ENCODE data around the gene UBE2E3. TPM values are rescaled to one million over a fixed set of nuclear protein-coding genes. Genes with fewer than 3 reads are reported as not detected.

UBE2E3 gene
- total RNA-seq, 2 experiments from 2014 or later = 34.6 to 38.8 TPM

- POLR2A ChIA-PET = no interaction called here
- CTCF ChIA-PET = no interaction called here
Observed at GRCh38 chr2:180975585-180975984, 4.8 kb upstream of the UBE2E3 start.

- ChIA-PET POLR2A (interaction anchor here (2.6 kb wide), 1 partner anchor 58 kb away, joined by 10 read pairs; no protein-coding TSS in a partner anchor), CTCF (interaction anchor here (0.9 to 1.6 kb wide), 3 partner anchors 10 to 924 kb away, joined by 3 to 5 read pairs (median 3); no protein-coding TSS in a partner anchor)
Observed at GRCh38 chr2:180978903-180979748, 1.3 kb upstream of the UBE2E3 start.

GRCh38 chr2:180979749-180980105 lies 678 bp upstream of the UBE2E3 start:
- ChIA-PET CTCF (interaction anchor here (0.9 to 1.6 kb wide), 4 partner anchors 11 to 923 kb away, joined by 3 to 5 read pairs (median 3); no protein-coding TSS in a partner anchor), POLR2A (interaction anchor here (0.6 to 2.6 kb wide), 2 partner anchors 58 to 72 kb away, joined by 3 to 10 read pairs; no protein-coding TSS in a partner anchor)

- POLR2A ChIA-PET = interaction anchor here (0.5 to 2.6 kb wide), 2 partner anchors 56 to 331 kb away, joined by 3 to 10 read pairs; no protein-coding TSS in a partner anchor
- CTCF ChIA-PET = interaction anchor here (0.8 to 1.6 kb wide), 6 partner anchors 9 to 68 kb away, joined by 3 to 5 read pairs (median 4); no protein-coding TSS in a partner anchor
Observed at GRCh38 chr2:180980943-180981911, 822 bp downstream of the UBE2E3 start.

DNA sequence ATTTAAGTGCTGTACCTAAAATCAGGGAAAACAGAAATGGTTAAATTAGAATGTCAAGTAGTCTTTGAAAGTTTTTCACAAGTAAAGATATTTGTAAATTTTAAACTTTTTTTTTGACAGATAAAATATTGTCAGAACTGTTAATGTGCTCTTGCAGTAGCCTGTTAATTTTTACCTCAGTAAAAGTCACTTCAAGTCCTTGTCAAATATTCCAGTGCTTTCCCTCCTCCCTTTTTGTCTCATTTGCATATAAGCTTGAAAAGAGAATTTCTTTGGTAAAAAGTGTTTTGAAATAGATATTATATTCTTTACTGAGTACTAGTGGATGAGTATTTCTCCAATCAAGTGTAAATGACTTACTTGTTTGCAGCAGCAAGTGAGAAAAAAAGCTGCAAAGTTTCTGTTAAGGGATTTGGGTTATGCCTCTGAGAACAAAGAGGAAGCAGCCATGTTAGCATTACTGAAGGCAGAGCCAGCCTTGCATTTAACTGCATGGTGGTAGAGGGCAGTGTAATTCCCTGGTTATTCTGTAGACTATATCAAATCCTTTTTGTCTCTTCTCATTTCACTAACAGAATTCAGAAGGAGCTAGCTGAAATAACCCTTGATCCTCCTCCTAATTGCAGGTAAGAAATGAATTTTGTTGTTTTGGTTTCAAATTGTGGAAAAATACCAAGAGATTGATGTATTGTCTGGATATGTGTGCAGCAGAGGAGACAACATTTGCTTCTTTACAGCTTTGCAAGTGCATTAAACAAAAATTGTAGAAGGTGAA lies 3.2 kb downstream of the UBE2E3 start:
- POLR2A ChIA-PET = no interaction called here

GRCh38 chr2:180985771-180986395 lies 5.5 kb downstream of the UBE2E3 start:
- ChIA-PET CTCF (no interaction called here), POLR2A (no interaction called here)

More for the DNA sequence above, 3.2 kb downstream of the UBE2E3 start:
- CTCF ChIA-PET = interaction anchor here (1.0 kb wide), 1 partner anchor 26 kb away, joined by 6 read pairs; no protein-coding TSS in a partner anchor

DNA sequence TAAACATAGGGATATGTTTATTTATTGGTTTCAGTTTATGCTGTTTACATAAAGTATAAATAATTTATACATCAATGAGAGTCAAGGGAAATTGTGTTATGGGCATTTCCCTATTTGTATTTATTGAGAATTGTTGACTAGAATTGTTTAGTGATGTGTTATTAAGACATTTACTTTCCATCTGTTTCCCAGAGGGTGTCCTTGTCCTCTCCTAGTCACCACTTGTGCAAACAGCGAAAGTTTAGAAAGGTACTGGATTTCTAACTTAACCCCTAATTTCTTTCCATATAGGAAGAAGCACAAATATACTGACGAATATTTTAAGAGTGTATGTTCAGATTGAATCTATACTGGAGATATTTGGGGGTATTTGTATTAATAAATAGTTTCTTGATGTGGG lies 6.7 kb downstream of the UBE2E3 start:
- CTCF ChIA-PET = no interaction called here
- POLR2A ChIA-PET = no interaction called here

GRCh38 chr2:180990337-180990736 lies 9.9 kb downstream of the UBE2E3 start:
- ChIA-PET CTCF (interaction anchor here (1.0 kb wide), 1 partner anchor 9 kb away, joined by 3 read pairs; the partner anchor contains the start of gene UBE2E3), POLR2A (no interaction called here)

DNA sequence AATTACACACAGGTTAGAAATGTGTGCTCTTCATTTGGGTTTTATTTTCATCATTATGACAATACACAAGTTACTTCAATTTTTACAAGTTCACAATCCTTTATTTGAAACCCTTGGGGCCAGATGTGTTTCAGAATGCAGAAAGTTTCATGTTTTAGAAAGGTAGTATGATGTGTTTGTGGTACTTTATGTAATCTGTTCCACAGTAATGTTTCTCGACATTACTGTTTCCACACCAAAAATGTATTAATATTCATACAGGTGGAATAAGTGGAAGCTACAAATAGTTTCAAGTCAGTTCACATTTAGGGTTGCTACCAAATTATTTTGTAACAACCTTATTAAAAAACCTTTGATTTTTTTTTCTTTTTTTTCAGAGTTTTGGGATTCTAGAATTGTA lies 10.4 kb downstream of the UBE2E3 start:
- ChIA-PET POLR2A (no interaction called here), CTCF (interaction anchor here (1.0 kb wide), 1 partner anchor 10 kb away, joined by 3 read pairs; the partner anchor contains the start of gene UBE2E3)

DNA sequence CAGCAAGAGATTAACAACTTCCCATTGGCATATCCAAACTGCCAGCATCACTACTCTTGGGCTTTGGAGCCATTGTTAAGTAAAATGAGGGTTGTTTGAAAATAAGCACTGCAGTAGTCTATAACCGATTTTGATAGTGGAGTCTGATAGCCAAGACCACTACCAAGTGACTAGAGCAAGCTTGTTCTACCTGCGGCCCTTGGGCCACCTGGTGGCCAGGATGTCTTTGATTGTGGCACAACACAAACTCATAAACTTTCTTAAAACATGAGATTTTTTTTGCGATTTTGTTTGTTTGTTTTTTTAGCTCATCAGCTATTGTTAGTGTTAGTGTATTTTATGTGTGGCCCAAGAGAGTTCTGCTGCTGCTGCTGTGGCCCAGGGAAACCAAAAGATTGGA lies 11.0 kb downstream of the UBE2E3 start:
- ChIA-PET CTCF (interaction anchor here (1.3 kb wide), 1 partner anchor 11 kb away, joined by 3 read pairs; the partner anchor contains the start of gene UBE2E3), POLR2A (no interaction called here)

GRCh38 chr2:180991820-180992219 lies 11.4 kb downstream of the UBE2E3 start:
- CTCF ChIA-PET = interaction anchor here (1.3 kb wide), 1 partner anchor 11 kb away, joined by 3 read pairs; the partner anchor contains the start of gene UBE2E3

DNA sequence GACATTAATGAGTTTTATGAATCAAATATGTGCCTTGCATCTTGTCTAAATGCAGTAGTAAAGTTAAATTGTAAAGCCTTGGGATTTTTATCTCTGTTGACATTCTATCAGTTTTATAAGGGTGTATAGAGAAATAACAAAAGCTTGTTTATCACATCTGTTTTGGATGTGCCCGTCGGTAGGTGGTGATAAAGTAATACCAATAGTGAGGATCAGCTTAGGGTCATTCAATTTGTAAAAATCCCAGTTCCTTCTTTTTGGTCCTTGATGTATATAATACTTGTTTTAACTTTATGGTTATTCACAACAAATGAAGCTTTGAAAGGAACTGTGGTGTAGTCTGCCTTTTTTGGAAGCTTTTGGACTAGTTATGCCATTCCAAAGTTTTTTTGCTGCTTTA lies 12.6 kb downstream of the UBE2E3 start:
- ChIA-PET CTCF (no interaction called here), POLR2A (no interaction called here)

More at GRCh38 chr2:180991820-180992219, 11.4 kb downstream of the UBE2E3 start:
- POLR2A ChIA-PET = no interaction called here

- ChIA-PET POLR2A (no interaction called here), CTCF (no interaction called here)
Observed at GRCh38 chr2:180999274-180999964, 19.0 kb downstream of the UBE2E3 start.

DNA sequence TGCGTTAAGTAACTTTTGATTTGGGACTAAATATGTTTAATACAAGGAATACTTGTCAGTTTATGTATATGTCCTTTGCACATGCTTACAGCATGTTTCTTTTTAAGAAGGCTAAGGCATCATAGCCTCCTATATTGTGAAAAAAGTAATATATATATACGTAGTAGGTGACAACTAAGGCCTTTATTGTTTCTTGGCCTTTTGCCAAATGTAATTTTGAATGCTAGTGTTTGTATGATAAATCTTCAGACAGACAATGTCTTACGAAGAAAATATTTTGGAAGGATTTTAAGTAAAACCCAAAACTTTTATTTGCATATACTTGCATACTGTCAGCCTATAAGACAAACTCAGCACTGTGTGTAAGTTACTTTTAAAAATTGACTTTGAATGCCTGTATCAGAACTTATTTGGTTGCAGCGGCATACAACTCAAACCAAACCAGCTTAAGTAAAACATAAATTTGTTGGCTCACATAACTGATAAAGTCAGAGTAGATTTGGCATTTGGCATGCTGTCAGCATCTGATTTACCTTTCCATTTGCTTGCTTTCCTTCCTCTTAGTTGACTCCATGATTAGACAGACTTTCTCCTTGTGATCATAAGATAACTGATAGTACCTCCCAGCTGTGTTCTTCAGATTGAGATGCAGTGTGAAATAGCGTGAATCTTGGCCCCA lies 24.4 kb downstream of the UBE2E3 start:
- CTCF ChIA-PET = no interaction called here
- POLR2A ChIA-PET = no interaction called here

GRCh38 chr2:181005326-181005655 lies 24.9 kb downstream of the UBE2E3 start:
- CTCF ChIA-PET = no interaction called here
- POLR2A ChIA-PET = no interaction called here

DNA sequence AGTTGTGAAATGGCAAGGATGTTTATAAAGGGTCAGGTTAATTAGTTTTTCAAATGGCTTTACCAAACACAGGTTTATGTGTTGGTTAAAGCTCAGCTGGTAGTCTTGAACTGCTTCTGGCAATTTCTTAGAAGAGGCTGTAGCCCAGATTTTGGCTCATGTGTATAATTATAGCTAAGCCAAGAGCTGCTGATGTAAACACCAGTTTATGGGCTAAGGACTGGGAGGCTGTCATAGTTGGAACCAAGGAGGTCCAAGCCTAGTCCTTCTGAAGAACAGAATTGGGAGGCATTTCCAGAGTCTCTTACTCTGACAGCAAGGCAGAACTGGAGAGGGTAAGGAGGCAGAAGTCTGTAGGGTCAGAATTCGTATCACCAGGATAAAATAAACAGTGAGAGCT lies 25.4 kb downstream of the UBE2E3 start:
- ChIA-PET POLR2A (no interaction called here), CTCF (no interaction called here)

DNA sequence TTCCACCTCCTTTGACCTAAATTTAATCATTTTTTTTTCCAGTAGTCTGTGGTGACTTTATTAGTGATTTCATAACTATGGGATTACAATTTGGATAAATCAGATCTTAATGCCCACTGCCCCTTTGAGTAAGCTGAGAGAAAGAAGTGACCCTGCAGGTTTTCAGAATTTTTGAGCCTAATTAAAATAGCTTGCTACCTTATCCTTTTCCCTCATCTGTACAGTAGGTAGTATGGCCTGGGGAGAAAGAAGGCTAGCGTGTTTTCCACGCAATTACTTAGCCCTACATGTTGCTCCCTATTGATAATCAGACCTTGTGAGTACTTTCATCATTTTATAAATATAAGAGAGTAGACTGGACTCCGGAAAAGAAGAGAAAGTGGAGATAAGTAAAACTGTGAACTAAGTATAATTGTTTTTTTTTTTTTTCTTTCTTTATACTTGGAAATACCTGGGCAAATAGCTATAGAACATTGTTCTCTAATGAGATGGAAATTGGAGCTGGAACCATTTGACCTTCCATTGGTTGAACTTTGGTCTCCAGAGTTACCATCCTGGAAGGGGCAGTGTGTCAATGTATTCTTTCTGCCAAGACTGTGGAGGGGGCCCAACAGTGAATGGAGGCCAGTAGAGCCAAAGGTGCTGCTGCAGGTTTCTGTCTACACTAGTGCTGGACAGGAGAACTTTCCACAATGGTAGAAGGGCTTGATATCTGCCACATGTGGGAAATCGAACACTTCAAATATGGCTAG lies 26.9 kb downstream of the UBE2E3 start:
- ChIA-PET POLR2A (no interaction called here), CTCF (no interaction called here)
